HUES6 (cell line): Measurements from ENCODE around the gene GAL.

Source experiments
- H3K27ac ChIP-seq: 2 replicates; pipeline ENCODE4 v1.7.0; 2013; ENCODE audit warnings: low read depth, mild to moderate bottlenecking, low read length, inconsistent platforms
- H3K27me3 ChIP-seq: 2 replicates; pipeline ENCODE4 v1.6.1; 2013; ENCODE audit warnings: low read length; ENCODE audit not compliant: control insufficient read depth, insufficient read depth
- H3K36me3 ChIP-seq: 2 replicates; pipeline ENCODE4 v1.6.1; 2013; ENCODE audit warnings: low read length; ENCODE audit not compliant: control insufficient read depth, insufficient read depth
- H3K4me1 ChIP-seq: 2 replicates; pipeline ENCODE4 v1.6.1; 2013; ENCODE audit warnings: low read length; ENCODE audit not compliant: control insufficient read depth, insufficient read depth
- H3K4me3 ChIP-seq: 2 replicates; pipeline ENCODE4 v1.5.1; 2013; ENCODE audit warnings: low read depth, low read length
- H3K9ac ChIP-seq: one replicate; pipeline ENCODE4 v1.6.1; 2013; ENCODE audit warnings: mild to moderate bottlenecking, low read length
- H3K9me3 ChIP-seq: 2 replicates; pipeline ENCODE4 v1.6.1; 2013; ENCODE audit warnings: low read depth, low read length; ENCODE audit not compliant: control insufficient read depth, insufficient read depth

GAL gene

DNA sequence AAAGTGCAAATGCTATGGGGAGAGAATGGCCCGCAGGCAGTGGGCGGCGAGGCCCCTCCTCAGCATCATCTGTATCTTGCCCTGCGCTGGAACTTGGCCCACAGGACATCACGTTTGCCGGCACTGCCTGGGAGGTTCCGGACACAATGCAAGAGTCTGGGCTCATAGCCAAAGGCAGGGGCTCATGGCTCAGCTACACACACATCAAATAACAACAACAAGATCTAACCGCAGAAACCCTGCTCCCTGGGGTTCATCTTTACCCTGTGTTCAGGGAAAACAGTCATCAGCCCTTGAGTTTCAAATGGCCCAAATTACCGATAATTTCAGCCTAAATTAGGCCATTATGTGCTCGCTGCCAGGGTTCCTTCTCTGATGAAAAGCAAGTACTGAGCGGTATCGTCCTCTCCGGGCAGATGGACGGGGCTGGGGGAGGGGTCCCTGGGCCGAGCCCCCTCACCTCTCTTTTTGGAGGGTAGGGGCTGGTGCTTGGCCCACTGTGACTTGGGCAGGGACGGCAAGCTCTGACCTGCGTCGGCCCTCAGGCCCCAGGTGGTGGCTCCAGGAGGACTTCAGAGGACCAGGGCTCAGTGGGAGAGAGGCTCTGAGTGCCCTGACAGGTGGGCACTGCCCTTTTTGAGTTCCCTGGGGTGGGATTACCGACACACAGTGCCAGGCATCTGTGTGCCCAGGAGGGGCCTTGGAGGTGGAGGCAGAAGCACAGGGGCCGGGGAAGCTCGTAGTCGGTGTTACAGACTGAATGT is 25.0 kb upstream of the GAL start:
- no peak overlapping the region for H3K4me3 ChIP-seq
- no peaks in the 10 kb centered on the region for H3K36me3 ChIP-seq
- H3K27ac ChIP-seq: no peak overlapping the region
- peaks cover 21% of the 10 kb centered on the region for H3K9me3 ChIP-seq
- H3K4me1 ChIP-seq: no peaks in the 10 kb centered on the region
- H3K9ac ChIP-seq: no peak overlapping the region
- no peaks in the 10 kb centered on the region for H3K27me3 ChIP-seq

DNA sequence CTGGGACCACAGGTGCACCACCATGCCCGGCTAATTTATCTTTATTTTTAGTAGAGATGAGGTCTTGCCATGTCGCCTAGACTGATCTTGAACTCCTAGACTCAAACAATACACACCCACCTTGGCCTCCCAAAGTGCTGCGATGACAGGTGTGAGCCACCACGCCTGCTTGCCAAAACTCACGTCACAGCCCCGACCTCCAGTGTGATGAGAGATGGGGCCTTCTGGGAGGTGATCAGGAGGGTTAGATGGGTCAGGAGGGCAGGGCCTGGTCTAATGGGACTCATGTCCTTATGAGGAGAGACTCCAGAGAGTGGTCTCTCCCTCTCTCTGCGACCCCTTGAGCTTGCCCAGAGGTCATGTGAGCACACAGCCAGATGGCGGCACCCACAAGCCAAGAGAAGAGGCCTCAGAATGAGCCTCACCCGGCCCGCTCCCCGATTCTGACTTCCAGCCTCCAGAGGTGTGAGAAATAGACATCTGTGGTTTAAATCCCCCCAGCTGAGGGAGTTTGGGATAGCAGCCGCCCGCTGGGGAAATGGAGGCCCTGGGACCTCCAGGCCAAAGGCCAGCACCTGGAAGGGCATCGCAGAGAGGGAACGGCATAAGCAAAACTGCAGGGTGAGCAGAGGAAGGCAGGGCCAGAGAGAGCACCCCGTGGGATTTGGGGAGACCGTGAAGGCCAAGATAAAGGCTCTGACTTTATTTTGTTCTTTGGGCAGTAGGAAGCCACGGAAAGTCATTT is 24.1 kb upstream of the GAL start:
- H3K9ac ChIP-seq: no peak overlapping the region
- H3K9me3 ChIP-seq: peaks cover 16% of the 10 kb centered on the region
- no peak overlapping the region for H3K27ac ChIP-seq
- no peak overlapping the region for H3K4me3 ChIP-seq
- H3K4me1 ChIP-seq: no peaks in the 10 kb centered on the region
- H3K27me3 ChIP-seq: no peaks in the 10 kb centered on the region
- no peaks in the 10 kb centered on the region for H3K36me3 ChIP-seq

DNA sequence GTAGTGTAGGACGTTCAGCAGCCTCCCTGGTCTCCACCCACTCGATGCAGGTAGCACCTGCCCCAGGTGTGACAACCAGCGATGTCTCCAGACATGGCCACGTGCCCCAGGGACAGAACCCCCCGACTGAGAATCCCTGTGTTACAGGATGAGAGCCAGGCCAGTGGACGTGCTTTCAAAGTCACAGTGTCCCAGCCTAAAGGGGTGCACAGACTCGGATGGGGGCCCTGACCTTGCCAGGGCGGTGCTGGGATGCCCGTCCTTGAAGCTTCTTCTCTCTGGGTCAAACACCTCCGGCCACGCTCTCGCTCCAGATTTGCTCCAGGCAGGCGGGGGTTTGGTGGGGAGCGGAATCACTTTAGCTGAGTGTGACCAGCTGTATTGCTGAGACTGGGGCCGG is 23.3 kb upstream of the GAL start:
- H3K4me1 ChIP-seq: no peaks in the 10 kb centered on the region
- H3K9ac ChIP-seq: no peak overlapping the region
- no peak overlapping the region for H3K27ac ChIP-seq
- no peak overlapping the region for H3K4me3 ChIP-seq
- H3K9me3 ChIP-seq: peaks cover 12% of the 10 kb centered on the region
- H3K27me3 ChIP-seq: no peaks in the 10 kb centered on the region
- no peaks in the 10 kb centered on the region for H3K36me3 ChIP-seq

DNA sequence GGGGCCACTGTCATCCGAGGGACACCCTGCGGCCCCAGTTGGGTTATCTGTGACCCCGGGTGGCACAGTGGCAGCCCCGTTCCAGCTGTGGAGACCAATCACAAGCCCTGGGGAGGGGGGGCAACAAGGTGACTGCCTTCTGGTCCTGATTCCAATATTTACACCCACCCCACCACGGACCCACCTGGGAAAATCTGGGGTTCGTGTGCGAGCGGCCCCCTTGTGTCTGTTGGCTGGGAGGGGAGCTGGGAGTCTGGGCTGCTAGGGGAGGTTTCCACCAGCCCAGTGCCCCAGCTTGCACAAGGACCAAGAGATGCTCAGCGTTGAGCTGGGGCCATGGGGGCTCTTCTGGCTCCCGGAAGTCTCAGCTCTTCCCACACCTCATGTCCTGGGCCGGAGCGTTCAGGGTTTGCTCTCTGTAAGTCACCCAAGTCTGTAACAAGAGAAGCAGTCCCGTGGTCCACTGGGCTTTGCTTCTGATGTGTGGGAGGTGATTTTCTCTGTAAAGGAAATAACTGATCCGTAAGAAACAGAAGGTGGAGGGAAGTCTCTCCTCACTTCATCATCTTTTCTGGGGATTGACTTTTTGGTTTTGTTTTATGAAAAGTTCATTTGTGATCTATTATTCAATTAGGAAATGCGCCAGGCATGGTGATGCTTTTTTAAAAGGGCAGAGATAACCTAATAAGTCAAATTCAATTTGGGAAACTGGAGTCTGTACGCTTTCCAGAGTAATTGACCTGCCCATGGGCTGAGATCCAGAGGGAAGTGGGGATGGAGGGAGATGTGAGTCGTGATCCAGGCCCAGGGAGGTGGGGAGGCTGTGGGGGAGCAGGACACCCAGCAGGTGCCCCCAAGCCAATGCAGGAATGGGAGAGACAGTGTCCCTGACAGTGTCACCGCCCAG is 22.4 kb upstream of the GAL start:
- Histone ChIP-seq H3K27me3 (no peaks in the 10 kb centered on the region), H3K9me3 (peaks cover 12% of the 10 kb centered on the region), H3K9ac (no peak overlapping the region), H3K4me3 (no peak overlapping the region), H3K27ac (no peak overlapping the region), H3K36me3 (no peaks in the 10 kb centered on the region), H3K4me1 (0 out of 2 replicates have a peak, but pooled peaks cover 4% of the 10 kb centered on the region)

DNA sequence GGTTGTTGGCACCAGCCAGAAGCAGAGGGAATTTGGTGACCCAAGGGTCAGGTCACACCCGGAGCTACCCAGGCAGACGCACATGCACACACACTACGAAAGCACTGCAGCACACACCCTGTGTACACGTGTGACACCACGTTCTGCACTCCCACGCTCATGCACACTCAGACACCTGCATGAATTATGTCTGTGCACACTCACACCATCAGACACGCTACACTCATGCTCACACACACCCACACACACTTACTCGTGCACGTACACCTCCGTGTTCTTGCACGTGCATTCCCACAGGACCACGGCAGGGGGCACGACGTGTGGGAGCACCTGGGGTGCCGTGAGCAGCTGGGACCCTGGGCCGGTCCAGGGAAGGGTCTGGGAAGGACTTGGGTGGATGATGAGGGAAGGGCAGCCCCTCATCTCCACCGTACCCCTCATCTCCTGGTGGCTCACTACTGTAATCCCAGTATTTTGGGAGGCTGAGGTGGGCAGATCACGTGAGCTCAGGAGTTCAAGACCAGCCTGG is 20.8 kb upstream of the GAL start:
- no peaks in the 10 kb centered on the region for H3K36me3 ChIP-seq
- H3K27me3 ChIP-seq: no peaks in the 10 kb centered on the region
- H3K9me3 ChIP-seq: peaks cover 12% of the 10 kb centered on the region
- H3K9ac ChIP-seq: no peak overlapping the region
- no peak overlapping the region for H3K4me3 ChIP-seq
- no peak overlapping the region for H3K27ac ChIP-seq
- 0 out of 2 replicates have a peak, but pooled peaks cover 4% of the 10 kb centered on the region for H3K4me1 ChIP-seq

DNA sequence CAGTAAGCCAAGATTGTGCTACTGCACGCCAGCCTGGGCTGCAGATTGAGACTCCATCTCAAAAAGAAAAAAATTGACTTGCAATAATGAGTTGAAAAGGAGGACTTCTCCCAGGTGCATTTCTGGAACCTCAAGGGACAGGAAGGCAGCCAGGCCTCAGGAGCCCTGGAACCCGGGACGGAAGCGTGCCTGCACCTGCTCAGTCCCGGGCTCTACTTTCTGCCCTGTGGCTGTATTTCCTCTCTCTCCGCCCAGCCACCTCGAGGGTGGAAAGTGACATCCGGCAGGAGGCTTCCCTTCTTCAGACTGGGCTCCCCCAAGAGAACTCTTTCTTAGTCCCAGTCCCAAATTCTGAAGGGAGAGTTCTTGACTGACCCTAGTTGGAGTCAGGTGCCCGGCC is 20.2 kb upstream of the GAL start:
- H3K4me1 ChIP-seq: 0 out of 2 replicates have a peak, but pooled peaks cover 4% of the 10 kb centered on the region
- peaks cover 12% of the 10 kb centered on the region for H3K9me3 ChIP-seq
- no peak overlapping the region for H3K4me3 ChIP-seq
- H3K27me3 ChIP-seq: no peaks in the 10 kb centered on the region
- H3K9ac ChIP-seq: no peak overlapping the region
- H3K27ac ChIP-seq: no peak overlapping the region
- no peaks in the 10 kb centered on the region for H3K36me3 ChIP-seq

DNA sequence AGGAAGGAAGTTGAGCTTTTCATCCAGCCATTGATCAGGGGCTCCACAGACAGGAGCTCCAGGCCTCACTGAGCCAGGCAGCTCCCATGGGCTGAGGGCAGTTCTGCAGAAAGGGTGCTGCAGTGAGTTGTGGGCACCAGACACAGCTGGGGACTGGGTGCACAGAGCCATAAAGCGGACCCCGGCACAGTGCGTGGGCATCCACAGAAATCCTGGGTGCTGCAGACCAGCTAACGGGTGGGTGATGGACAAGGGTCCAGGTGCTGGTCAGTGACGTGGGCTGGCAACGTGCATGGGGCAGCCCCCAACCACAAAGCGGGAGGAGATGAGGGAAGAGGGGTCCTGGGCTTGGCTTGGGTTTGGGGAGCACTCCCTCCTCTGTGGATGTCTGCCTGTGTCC is 19.4 kb upstream of the GAL start:
- H3K4me1 ChIP-seq: 0 out of 2 replicates have a peak, but pooled peaks cover 4% of the 10 kb centered on the region
- no peaks in the 10 kb centered on the region for H3K36me3 ChIP-seq

DNA sequence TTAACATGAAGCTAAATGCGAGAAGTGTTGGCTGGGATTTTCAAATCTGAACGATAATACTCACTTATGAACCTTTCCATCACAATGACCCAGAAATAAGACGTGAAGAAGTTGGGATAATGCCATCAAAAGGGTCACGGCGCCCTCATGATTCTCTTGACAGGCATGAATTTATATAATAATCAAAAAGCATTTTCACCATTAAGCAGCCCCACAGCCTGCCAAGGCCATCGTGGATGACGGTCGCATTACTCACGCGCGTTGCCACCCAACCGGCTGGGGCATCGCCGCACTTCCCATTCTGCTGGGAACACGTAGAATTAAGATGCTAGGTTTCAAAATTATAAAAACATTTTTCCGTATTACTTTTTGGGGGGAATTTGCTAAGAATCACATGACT is 18.9 kb upstream of the GAL start:
- no peak overlapping the region for H3K9ac ChIP-seq
- 0 out of 2 replicates have a peak, but pooled peaks cover 4% of the 10 kb centered on the region for H3K4me1 ChIP-seq
- peaks cover 12% of the 10 kb centered on the region for H3K9me3 ChIP-seq
- H3K4me3 ChIP-seq: no peak overlapping the region
- H3K27ac ChIP-seq: no peak overlapping the region
- H3K36me3 ChIP-seq: no peaks in the 10 kb centered on the region
- no peaks in the 10 kb centered on the region for H3K27me3 ChIP-seq

More for the DNA sequence above, 19.4 kb upstream of the GAL start:
- H3K27me3 ChIP-seq: no peaks in the 10 kb centered on the region
- H3K9me3 ChIP-seq: peaks cover 12% of the 10 kb centered on the region
- no peak overlapping the region for H3K27ac ChIP-seq
- no peak overlapping the region for H3K9ac ChIP-seq
- H3K4me3 ChIP-seq: no peak overlapping the region

DNA sequence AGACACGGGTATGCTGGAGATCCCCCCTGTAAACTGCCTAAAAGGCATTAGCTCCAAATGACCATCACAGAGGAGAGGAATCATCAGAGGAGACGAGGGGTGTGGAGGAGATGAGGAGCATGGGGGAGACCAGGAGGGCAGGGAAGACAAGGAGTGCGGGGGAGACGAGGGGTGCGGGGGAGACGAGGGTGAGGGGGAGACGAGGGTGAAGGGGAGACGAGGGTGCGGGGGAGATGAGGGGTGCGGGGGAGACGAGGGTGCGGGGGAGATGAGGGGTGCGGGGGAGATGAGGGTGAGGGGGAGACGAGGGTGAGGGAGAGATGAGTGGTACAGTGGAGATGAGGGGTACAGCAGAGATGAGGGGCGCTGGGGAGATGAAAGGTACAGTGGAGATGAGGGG is 17.5 kb upstream of the GAL start:
- Histone ChIP-seq H3K36me3 (no peaks in the 10 kb centered on the region), H3K9me3 (peaks cover 12% of the 10 kb centered on the region), H3K4me1 (0 out of 2 replicates have a peak, but pooled peaks cover 4% of the 10 kb centered on the region), H3K27me3 (no peaks in the 10 kb centered on the region), H3K4me3 (no peak overlapping the region), H3K9ac (no peak overlapping the region), H3K27ac (no peak overlapping the region)

DNA sequence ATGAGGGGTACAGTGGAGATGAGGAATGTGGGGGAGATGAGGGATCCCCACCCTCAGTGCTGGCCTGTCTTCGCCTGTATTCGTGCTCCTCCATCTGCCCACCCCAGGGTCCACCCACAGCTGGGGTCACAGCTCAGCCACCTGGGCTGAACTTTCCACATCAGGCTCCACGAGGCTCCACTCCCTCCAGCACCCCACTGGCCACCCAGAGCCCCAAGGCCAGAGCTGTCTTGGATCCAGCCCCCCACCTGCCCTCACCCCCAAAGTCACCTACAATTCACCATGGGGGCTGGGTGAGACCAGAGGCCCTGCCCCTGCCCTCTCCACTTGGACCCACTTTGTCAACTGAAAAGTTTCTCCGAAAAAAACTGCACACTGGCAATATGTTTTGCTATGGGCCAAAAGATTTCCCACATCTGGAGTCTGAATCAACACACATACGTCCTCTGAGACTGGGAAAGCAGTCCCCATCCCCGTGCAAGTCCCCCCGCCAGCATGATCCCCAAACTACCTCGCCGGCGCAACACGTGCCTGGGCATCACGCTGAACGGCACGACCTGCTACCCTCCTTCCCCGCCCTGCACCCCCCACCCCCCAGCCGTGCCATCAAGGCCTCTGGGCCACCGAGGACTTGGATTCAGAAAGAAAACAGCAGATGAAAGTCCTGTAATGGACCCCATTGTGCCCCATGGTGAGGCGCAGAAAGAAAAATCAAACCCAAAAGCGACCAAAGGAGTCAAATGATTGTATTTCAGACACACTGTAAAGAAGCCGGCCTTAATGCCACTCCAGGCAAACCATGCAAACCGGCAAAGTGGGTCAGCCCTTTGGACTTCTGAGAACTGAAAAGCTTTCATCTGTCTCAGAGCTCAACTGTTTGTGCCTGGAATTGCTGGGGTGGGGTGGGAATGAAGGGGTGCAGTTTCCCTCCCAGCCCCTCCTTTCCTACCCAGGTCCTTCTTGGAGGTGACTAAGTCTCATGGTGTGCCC is 16.5 kb upstream of the GAL start:
- Histone ChIP-seq H3K9ac (no peak overlapping the region), H3K27me3 (no peaks in the 10 kb centered on the region), H3K9me3 (peaks cover 6% of the 10 kb centered on the region), H3K27ac (no peak overlapping the region), H3K4me3 (no peak overlapping the region), H3K36me3 (no peaks in the 10 kb centered on the region), H3K4me1 (0 out of 2 replicates have a peak, but pooled peaks cover 4% of the 10 kb centered on the region)
